NCI-H1105 (cell line): Measurements from ENCODE around the gene PNPLA8.
A peak's percentile ranks its signal among the peaks of the same experiment; 100 is the strongest.
"Not testable (repeated sequence)": the region's sequence is repeated elsewhere in the genome, so short reads cannot be mapped to it uniquely, and the experiment has no call there.

Experiments used
- DNase-seq: peaks from one replicate; lab custom pipeline; 2025; lab: John Stamatoyannopoulos, UW

The PNPLA8 gene

GRCh38 chr7:108528183-108528712 lies 2.3 kb upstream of the PNPLA8 start:
- no peak for DNase-seq

- DNase-seq, result no peak
Measured at GRCh38 chr7:108526768-108527017, 758 bp upstream of the PNPLA8 start.

- peak; percentile 78 for DNase-seq
Measured at GRCh38 chr7:108525327-108525984, 479 bp downstream of the PNPLA8 start.

GRCh38 chr7:108522780-108523179 lies 3.2 kb downstream of the PNPLA8 start:
- DNase-seq, result no peak

GRCh38 chr7:108517951-108518350 lies 8.0 kb downstream of the PNPLA8 start:
- DNase-seq, result no peak

- no peak for DNase-seq
Measured at GRCh38 chr7:108515630-108516029, 10.3 kb downstream of the PNPLA8 start.

- no peak for DNase-seq
Measured at GRCh38 chr7:108515013-108515412, 10.9 kb downstream of the PNPLA8 start.

- no peak for DNase-seq
Measured at GRCh38 chr7:108511939-108512338, 14.0 kb downstream of the PNPLA8 start.

- DNase-seq, result not testable (repeated sequence)
Measured at GRCh38 chr7:108504576-108504975, 21.4 kb downstream of the PNPLA8 start.

GRCh38 chr7:108503112-108504026 lies 22.6 kb downstream of the PNPLA8 start:
- no peak for DNase-seq

- DNase-seq, result no peak
Measured at GRCh38 chr7:108499566-108499965, 26.4 kb downstream of the PNPLA8 start.

- DNase-seq, result no peak
Measured at GRCh38 chr7:108498481-108498880, 27.5 kb downstream of the PNPLA8 start.

- peak; percentile 28 for DNase-seq
Measured at GRCh38 chr7:108497082-108497725, 28.7 kb downstream of the PNPLA8 start.

GRCh38 chr7:108492742-108493141 lies 33.2 kb downstream of the PNPLA8 start:
- no peak for DNase-seq

- no peak for DNase-seq
Measured at GRCh38 chr7:108488768-108489538, 37.0 kb downstream of the PNPLA8 start.

GRCh38 chr7:108487646-108488045 lies 38.3 kb downstream of the PNPLA8 start:
- DNase-seq, result no peak

- no peak for DNase-seq
Measured at GRCh38 chr7:108486291-108486966, 39.5 kb downstream of the PNPLA8 start.

- no peak for DNase-seq
Measured at GRCh38 chr7:108484137-108484536, 41.8 kb downstream of the PNPLA8 start.

GRCh38 chr7:108480311-108480710 lies 45.6 kb downstream of the PNPLA8 start:
- no peak for DNase-seq

GRCh38 chr7:108479751-108480150 lies 46.2 kb downstream of the PNPLA8 start:
- DNase-seq, result no peak

GRCh38 chr7:108479118-108479517 lies 46.8 kb downstream of the PNPLA8 start:
- no peak for DNase-seq
